SIG-M5 (cell line): ENCODE results near the gene ZMYND8.
"Not testable (repeated sequence)": the region's sequence is repeated elsewhere in the genome, so short reads cannot be mapped to it uniquely, and the experiment has no call there.

Experiments used
- DNase-seq: peaks from one replicate; lab custom pipeline; 2025; lab: John Stamatoyannopoulos, UW

Gene ZMYND8

GRCh38 chr20:47265214-47265613 lies 91.3 kb downstream of the ZMYND8 start:
- DNase-seq = no peak

DNA sequence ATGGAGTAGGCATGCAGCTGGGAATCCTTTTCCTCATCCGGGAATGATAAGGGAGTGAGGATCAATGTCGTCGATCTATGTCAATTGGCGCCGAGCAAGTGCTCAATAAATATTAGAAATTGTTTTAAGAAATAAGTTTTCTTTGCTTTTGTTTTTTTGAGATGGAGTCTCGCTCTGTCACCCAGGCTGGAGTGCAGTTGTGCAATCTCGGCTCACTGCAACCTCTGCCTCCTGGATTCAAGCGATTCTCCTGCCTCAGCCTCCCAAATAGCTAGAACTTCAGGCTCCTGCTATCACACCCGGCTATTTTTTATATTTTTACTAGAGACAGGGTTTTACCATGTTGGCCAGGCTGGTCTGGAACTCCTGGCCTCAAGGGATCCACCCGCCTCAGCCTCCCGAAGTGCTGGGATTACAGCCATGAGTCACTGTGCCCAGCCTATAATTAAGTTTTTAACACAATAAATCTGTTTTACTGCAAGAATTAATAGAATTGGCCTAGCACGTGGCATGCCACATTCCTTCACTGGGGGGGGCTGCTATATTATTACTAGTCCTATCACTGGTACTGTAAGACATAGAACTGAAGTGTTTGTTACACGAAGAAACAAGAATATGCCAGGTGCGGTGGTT lies 92.2 kb downstream of the ZMYND8 start:
- not testable (repeated sequence) for DNase-seq

- no peak for DNase-seq
These were observed 92.9 kb downstream of the ZMYND8 start for GRCh38 chr20:47263465-47264084.

GRCh38 chr20:47263080-47263464 lies 93.4 kb downstream of the ZMYND8 start:
- no peak for DNase-seq

GRCh38 chr20:47262365-47263013 lies 94.0 kb downstream of the ZMYND8 start:
- no peak for DNase-seq

DNA sequence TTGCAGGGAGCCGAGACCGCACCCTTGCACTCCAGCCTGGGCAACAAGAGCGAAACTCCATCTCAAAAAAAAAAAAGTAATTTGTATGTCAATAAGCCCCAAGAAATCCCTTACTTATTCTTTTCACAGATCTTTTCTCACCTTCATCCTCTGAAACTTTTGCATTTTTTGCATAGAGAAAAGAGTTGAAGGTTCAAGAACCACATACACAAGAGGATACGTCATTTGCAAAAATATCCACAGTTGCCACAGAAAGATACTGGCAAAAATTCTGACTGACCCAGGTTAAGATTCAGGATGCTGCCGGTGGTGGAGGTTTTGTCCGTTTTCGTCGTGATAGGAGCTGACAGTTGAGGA lies 94.5 kb downstream of the ZMYND8 start:
- DNase-seq = no peak

DNA sequence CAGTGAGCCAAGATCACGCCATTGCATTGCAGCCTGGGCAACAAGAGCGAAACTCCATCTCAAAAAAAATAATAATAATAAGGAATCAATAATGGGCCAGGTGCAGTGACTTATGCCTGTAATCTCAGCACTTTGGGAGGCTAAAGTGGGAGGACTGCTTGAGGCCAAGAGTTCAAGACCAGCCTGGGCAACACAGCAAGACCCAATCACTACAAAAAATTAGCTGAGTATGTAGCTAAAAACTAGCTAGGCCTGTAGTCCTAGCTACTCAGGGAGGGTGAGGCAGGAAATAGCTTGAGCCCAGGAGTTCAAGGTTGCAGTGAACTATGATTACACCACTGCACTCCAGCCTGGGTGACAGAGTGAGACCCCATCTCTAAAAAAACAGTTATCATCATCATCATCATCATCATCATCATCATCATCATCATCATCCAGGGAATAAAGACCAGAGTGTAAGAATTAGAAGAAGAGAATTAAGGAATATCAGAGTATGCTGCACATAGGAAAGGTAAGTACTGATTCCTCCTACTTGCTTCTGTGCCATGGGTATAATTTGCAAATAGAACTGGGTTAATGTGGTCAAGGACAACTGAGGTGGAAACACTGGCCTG lies 95.2 kb downstream of the ZMYND8 start:
- not testable (repeated sequence) for DNase-seq

- not testable (repeated sequence) for DNase-seq
These were observed 95.9 kb downstream of the ZMYND8 start for GRCh38 chr20:47260540-47261126.

GRCh38 chr20:47258745-47259695 lies 97.5 kb downstream of the ZMYND8 start:
- DNase-seq = no peak

DNA sequence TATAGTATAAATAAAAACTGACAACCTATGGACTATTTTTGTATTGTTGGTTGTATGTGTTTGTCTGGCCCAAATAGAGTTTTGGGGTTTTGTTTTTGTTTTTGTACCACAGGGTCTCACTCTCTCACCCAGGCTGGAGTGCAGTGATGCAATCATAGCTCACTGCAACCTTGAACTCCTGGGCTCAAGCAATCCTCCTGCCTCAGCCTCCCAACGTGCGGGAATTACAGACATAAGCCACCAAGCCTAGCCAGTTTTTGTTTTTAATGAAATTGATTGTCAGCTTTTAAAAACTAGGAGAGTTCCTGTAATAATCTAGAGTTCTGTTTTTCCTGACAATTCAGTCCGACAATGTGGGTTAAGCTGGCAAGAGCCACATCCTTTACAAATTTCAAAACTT lies 98.7 kb downstream of the ZMYND8 start:
- DNase-seq = no peak

GRCh38 chr20:47257256-47257655 lies 99.2 kb downstream of the ZMYND8 start:
- no peak for DNase-seq

GRCh38 chr20:47256668-47257236 lies 99.7 kb downstream of the ZMYND8 start:
- DNase-seq = no peak

- no peak for DNase-seq
These were observed 102.6 kb downstream of the ZMYND8 start for GRCh38 chr20:47253872-47254271.

- no peak for DNase-seq
These were observed 103.6 kb downstream of the ZMYND8 start for GRCh38 chr20:47252879-47253307.

GRCh38 chr20:47251154-47252020 lies 105.1 kb downstream of the ZMYND8 start:
- DNase-seq = no peak

DNA sequence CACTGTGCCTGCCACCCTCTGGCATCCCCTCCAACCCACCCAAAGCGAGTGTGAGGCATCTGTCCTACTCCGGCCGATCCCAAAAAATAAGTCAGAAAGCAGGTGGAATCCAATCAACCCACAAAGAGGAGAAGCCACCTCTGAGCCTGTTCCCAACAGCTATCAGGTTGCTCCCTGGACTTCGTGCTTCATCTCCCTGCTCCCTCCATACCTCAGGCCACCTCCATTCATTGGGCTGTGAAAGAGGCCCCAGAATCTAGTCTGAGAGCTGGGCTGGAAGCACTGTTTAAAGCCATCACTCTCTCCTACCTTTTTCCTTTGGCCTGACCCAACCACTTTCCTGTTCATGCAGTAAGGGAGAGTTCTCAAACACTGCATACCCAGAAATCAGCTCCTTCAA lies 106.1 kb downstream of the ZMYND8 start:
- DNase-seq = no peak

GRCh38 chr20:47249913-47250312 lies 106.6 kb downstream of the ZMYND8 start:
- no peak for DNase-seq

DNA sequence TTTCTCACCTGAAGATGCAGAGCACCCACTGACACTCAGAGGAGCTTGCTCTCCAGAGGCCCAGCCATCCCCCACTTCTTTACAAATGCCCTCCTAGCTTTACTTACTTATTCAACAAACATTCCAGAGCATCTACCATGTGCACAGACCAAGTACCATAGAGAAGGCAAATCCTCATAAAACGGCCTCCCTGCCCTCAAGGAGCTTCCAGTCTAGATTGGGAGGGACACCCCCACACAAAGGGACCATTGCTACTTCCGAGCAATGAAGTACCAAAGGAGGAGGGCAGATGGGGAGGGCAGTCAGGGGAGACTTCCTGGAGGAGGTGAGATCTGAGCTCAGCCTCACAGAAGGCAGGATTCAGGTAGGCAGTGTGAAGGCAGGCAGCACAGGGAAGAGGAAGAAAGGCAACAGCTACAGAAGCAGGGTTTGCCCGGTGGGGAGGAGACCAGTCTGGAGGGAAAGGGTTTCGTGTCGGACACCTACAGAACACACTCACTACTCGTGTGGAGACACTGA lies 108.0 kb downstream of the ZMYND8 start:
- no peak for DNase-seq

GRCh38 chr20:47247972-47248371 lies 108.5 kb downstream of the ZMYND8 start:
- no peak for DNase-seq
